Endothelial cell of hepatic sinusoid (primary cell): ENCODE measurements around the gene OR52E2.
"Not testable (repeated sequence)": the region's sequence is repeated elsewhere in the genome, so short reads cannot be mapped to it uniquely, and the experiment has no call there.

ENCODE experiments used
- in situ Hi-C: cut with HindIII; loops from 2 replicates; pipeline ENCODE4 v1.10.0; 2017; ENCODE audit warnings: low sequenced_read_pairs

The OR52E2 gene

GRCh38 chr11:5059391-5059790 lies at the start of gene OR52E2:
Gene OR52E2 (minus strand): TSS chr11:5059627. CDS start chr11:5059627, 0 bp downstream.
- in situ Hi-C loops = no loop called here

- in situ Hi-C loops = no loop called here
Measured at GRCh38 chr11:5107285-5107684, 47.9 kb upstream of the OR52E2 start.

GRCh38 chr11:5103066-5103465 lies 43.6 kb upstream of the OR52E2 start:
- in situ Hi-C loops = no loop called here

GRCh38 chr11:5102246-5102645 lies 42.8 kb upstream of the OR52E2 start:
- in situ Hi-C loops = no loop called here

- in situ Hi-C loops = no loop called here
Measured at GRCh38 chr11:5096011-5096410, 36.6 kb upstream of the OR52E2 start.

- in situ Hi-C loops = no loop called here
Measured at GRCh38 chr11:5092821-5093585, 33.6 kb upstream of the OR52E2 start.

- in situ Hi-C loops = no loop called here
Measured at GRCh38 chr11:5090668-5091067, 31.2 kb upstream of the OR52E2 start.

GRCh38 chr11:5088556-5088955 lies 29.1 kb upstream of the OR52E2 start:
- in situ Hi-C loops = no loop called here

GRCh38 chr11:5083602-5084001 lies 24.2 kb upstream of the OR52E2 start:
- in situ Hi-C loops = no loop called here

GRCh38 chr11:5081405-5081804 lies 22.0 kb upstream of the OR52E2 start:
- in situ Hi-C loops = no loop called here

GRCh38 chr11:5071799-5072198 lies 12.4 kb upstream of the OR52E2 start:
- in situ Hi-C loops = no loop called here

- in situ Hi-C loops = no loop called here
Measured at GRCh38 chr11:5069272-5069671, 9.8 kb upstream of the OR52E2 start, which contains the start of gene OR52E1. Gene OR52E1 (plus strand): TSS chr11:5069572.

GRCh38 chr11:5065027-5065426 lies 5.6 kb upstream of the OR52E2 start:
- in situ Hi-C loops = no loop called here

GRCh38 chr11:5058679-5059078 lies 748 bp downstream of the OR52E2 start:
- in situ Hi-C loops = not testable (repeated sequence)

- in situ Hi-C loops = no loop called here
Measured at GRCh38 chr11:5046754-5047330, 12.6 kb downstream of the OR52E2 start.

GRCh38 chr11:5046226-5046625 lies 13.2 kb downstream of the OR52E2 start, which contains the start of gene OR52J3:
Gene OR52J3 (plus strand): TSS chr11:5046526. CDS start chr11:5046526, 0 bp downstream.
- in situ Hi-C loops = no loop called here

GRCh38 chr11:5043380-5043779 lies 16.0 kb downstream of the OR52E2 start:
- in situ Hi-C loops = no loop called here

GRCh38 chr11:5042091-5042490 lies 17.3 kb downstream of the OR52E2 start:
- in situ Hi-C loops = no loop called here

- in situ Hi-C loops = no loop called here
Measured at GRCh38 chr11:5040876-5041275, 18.6 kb downstream of the OR52E2 start.

- in situ Hi-C loops = no loop called here
Measured at GRCh38 chr11:5038341-5038740, 21.1 kb downstream of the OR52E2 start.

- in situ Hi-C loops = no loop called here
Measured at GRCh38 chr11:5037926-5038325, 21.5 kb downstream of the OR52E2 start.

- in situ Hi-C loops = no loop called here
Measured at GRCh38 chr11:5036669-5037068, 22.8 kb downstream of the OR52E2 start.
